GM21390 (cell line): ENCODE results near the gene XRRA1.
"Not testable (repeated sequence)": the region's sequence is repeated elsewhere in the genome, so short reads cannot be mapped to it uniquely, and the experiment has no call there.

Experiments used
- ATAC-seq: cut with Tn5 transposase; IDR thresholded peaks from one replicate; pipeline ENCODE4 v1.9.1; 2021; ENCODE audit not compliant: unreplicated experiment

The XRRA1 gene

DNA sequence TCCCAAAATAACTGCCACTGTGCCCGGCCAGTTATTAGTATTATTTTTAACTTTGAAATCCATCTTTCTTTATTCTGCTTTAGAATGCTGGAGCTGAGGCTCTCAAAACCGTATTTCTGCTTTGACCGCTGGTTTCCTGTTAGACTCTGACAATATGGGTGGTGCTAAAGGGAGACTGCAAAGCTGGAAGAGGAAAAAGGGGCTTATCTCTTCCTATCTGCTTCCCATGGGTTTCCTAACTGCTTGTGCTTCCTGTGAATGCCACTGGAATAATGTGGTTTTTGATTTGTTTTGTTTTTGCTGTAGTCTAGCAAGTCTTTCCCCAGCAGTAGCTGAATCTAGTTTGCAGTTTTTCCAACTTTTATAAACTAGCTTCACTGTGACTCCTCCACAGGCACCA is 43.6 kb downstream of the XRRA1 start:
- ATAC-seq: no peak

DNA sequence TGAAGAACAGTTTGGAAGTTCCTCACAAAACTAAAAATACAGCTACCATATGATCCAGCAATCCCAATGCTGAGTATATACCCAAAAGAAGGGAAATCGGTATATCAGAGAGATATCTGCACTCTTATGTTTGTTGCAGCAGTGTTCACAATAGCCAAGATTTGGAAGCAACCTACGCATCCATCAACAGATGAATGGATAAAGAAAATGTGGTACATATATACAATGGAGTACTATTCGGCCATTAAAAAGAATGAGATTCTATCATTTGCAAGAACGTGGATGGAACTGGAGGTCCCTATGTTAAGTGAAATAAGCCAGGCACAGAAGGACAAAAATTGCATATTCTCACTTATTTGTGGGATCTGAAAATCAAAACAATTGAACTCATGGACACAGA is 46.5 kb downstream of the XRRA1 start:
- no peak for ATAC-seq

DNA sequence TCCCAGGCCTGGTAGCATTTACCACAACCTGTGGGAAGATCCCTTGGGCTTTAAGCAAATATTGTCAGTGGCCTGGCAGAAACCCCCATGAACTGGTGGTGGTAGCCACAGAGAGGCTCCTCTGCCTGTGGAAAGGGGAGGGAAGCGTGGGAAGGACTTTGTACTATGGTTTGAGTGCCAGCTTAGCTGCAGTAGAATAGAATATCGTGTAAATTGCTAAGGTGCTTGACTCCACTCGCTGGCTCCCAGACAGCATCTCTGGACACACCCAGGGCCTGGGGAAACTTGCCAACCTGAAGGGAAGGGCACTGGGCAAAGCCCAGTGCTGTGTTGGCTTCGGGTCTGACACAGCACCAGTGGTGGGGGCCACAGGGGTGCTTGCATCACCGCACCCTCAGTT is 52.6 kb downstream of the XRRA1 start:
- no peak for ATAC-seq

DNA sequence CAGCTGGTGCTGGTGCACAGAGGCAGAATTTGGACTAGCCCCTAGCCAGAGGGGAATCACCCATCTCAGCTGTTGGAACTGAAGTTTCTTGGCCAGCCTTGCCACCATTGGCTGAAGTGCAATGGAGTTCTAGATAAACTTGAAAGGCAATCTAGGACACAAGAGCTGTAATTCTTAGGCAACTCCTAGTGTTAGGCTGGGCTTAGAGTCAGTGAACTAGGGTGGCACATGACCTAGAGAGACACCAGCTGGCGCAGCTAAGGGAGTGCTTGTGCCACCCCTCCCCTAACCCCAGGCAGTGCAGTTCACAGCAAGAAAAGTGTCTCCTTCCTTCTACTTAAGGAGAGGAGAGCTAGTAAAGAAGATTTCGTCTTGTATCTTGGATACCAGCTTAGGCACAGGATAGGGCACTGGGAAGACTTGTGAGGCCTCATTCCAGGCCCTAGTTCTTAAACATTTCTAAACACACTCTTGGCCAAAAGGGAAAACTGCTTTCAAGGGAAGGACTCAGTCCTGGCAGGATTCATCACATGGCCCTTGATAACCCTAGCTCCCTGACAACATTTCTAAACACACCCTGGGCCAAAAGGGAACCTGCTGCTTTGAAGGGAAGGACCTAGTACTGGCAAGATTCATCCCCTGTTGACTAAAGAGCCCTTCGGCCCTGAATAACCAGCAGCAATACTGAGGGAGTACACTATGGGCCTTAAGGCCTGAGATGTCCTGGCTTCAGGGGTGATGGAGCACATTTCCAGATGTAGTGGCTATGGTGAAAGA is 53.4 kb downstream of the XRRA1 start:
- ATAC-seq: no peak

DNA sequence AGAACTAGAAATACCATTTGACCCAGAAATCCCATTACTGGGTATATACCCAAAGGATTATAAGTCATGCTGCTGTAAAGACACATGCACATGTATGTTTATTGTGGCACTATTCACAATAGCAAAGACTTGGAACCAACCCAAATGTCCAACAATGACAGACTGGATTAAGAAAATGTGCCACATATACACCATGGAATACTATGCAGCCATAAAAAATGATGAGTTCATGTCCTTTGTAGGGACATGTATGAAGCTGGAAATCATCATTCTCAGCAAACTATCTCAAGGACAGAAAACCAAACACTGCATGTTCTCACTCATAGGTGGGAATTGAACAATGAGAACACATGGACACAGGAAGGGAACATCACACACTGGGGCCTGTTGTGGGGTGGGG is 55.9 kb downstream of the XRRA1 start:
- not testable (repeated sequence) for ATAC-seq

DNA sequence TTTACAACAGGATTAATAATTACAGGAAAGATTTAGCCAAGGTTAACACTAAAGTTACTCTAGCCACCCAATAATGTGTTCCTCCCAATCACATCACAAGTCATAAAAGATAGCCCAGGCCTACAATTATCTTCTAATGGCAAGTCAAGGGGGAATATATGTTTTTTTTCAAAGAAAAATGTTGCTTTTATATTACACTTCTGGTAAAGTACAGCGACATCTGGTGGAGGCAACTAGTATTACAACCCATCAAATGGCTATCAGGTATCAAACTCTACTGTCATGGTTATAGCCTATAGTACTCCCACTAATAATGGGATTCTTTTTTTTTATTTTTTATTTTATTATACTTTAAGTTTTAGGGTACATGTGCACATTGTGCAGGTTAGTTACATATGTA is 71.8 kb downstream of the XRRA1 start:
- no peak for ATAC-seq

DNA sequence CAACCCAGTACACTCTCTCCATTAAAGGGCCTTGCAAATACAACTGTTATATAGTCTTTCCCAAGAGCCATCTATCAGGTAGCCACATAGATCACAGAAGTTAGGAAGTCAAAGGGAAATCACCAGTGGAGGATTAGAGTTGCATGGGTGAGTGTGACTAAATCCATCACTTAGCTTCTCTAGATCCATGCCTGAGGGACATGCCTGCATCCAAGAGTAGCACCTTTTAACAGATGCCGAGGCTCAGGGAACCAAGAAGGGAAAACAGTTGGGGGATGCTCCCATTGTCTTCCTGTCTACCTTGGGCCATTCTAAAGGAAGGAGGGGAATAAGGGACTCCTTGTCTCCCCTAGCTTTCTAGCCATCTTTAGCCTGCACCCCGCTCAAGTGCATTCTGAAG is 77.9 kb downstream of the XRRA1 start:
- no peak for ATAC-seq

DNA sequence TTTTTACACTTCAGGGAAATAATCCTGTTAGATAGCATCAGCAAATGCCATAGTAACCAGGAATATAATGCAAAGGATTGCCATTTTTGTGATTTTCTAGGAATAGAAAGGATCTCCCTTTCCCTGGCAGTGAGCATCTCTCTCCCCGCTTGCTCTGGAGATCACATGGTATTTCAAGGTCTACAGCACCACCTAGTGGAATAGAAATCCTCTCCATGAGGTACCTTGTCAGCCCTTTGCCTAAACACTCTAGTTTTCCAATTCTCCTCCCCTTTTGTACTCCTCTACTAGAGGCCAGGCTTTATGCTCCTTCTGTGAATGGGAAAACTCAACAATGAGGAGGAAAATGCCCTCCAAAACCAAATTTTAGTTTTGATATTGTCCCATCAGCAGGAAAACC is 78.4 kb downstream of the XRRA1 start:
- no peak for ATAC-seq

DNA sequence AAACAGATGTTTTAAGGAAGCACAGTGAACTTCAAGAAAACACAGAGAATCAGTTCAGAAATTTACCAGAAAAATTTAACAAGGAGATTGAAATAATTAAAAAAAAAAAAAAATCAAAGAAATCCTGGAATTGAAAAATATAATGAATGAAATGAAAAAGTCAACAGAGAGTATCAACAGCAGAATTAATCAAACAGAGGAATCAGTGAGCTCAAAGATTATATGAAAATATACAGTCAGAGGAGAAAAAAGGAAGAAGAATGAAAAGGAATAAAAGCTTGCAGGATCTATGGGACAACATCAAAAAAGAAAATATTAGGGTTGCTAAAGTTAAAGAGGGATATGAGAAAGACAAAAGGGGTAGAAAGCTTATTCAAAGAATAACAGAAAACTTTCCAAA is 82.3 kb downstream of the XRRA1 start:
- ATAC-seq: no peak

DNA sequence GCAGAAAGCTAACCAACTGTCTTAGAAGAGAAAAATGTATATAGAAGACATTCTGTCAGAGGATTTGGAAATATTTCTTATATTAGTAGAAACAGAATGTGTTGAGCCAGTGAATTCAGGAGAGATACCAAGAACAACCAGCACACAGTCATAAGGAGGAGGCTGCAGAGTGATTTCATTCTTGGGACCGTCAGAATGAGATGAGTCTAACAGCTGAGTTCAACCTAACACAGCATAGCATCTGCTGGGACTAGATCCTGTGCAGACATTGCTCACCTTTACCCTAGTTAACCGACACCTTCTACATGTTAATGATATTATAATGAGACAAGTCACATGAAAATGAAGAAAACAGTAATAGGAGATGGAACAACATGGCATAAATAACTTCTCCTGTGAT is 85.5 kb downstream of the XRRA1 start:
- no peak for ATAC-seq

DNA sequence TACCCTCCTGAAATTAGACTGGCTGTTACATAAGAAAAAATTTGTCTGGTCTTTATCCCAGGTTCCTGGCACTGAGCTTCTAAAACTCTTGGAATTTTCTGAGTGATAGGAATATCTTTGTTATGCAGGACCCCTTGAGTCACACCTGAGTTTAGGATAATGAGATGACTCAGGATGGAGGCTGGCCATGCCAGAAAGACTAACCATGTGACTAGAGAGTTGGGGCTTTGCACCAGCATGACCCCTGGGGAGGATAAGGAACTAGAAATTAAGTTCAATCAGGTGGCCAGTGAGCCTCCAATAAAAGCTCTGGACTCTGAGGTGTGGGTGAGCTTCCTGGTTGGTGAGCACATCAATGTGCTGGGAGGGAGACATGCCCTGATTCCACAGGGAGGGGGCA is 88.1 kb downstream of the XRRA1 start:
- no peak for ATAC-seq

DNA sequence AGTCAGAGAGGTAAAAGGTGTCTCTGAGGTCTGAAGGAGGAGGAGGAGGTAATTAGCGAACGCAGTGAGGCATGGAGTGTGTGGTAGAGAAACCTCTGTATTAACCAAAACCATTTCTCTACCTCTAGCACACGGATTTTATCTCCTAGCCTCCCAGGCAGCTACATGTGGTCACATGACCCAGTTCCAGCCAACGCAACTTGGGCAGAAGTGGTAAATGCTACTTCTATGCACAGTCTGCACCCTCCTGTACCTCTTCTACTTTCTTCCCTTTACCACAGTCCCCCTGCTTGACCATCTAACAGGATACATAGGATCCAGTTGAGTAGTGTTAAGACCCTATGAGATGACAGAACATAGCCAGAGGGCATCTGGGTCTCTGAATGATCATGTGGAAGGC is 95.7 kb downstream of the XRRA1 start:
- ATAC-seq: no peak

DNA sequence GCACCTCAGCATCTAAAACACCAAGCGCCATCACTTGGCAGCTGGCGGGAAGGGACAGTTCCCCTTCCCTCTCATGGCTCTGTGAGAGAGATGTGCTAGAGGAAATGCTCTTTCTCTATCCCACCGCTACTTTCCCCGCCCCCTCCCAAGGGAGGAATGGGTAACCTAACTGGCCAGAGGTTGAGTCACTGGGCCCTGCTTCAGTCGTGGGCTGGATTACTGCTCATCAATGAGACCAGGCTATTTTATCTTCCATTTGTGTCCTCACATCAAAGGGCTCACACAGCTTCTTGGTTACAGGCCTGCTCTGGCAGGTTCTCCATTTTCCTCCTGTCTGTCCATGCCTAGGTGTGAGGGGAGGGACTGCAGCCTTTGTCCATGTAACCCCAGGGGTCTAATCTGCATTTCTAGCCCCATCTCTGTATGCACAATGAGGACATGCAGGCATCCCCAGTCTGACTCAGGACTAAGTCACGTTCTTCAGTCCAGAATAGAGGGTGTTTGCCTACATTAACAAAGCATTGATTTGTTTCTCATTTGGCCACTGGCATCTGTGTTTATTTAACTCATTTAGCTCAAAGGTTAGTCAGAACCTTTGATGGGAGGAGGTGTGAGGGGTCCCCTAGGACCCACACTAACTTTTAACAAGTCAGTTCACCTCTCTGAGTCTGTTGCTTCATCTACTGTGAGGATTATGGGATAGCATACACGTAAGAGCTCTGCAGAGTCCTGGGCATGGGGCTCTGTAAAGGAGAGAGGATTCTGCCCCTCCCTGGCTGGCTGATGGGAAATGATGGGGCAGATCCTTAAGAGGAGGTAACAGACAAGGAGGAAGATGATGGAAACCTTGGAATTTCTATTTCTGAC is 99.1 kb downstream of the XRRA1 start:
- ATAC-seq: no peak

DNA sequence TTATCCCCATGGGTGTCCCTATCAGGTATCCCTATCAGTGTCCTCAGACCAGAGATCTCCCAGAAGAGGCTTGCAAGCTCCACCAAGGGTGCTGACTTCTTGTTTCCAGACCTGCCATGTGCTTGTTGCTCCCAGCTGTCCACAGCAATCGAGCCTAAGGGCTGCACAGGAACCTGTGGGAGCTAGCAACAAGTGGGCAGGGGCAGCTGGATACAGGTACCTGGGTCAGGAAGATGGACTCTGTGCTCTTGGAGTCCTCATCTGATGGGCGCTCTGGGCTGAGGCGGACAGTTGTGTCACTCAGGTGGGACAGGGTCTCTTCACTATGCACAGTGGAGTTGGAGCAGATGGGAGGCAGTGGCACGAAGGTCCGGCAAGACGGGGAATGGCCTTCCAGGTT is 101.0 kb downstream of the XRRA1 start:
- no peak for ATAC-seq

DNA sequence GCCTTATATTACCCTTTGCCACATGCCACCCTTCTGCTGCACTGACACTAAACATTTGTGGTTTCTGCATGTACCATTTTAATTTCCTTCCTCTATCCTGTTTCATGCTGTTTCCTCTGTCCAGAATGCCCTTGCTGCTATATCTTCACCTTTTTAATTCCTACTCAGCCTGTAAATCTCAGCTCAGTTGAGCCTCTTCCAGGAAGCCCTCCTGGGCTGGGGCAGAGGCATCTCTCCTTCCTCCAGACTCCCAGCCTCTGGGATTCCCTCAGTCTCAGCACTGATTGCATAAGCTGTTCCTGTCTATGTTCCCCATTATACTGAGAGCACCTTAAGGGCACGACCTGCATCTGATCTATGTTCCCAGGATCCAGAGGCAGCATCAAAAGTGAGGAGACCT is 101.5 kb downstream of the XRRA1 start:
- no peak for ATAC-seq

DNA sequence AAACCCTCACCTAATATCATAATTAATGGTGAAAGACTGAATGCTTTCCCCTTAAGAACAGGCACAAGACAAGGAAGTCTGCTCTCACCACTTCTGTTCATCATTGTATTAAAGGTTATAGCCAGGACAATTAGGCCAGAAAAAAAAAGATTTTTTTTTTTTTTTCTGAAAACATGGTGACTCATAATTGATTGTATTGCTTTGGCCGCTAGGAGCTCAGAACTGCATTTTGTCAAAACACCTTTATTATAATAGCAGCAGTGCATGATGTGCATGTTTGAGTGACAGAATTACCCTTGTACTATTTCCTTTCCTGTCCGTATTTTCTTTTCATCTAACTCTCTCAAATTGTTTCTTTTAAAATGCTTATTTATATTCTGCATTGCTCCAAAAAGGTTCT is 102.1 kb downstream of the XRRA1 start:
- no peak for ATAC-seq

DNA sequence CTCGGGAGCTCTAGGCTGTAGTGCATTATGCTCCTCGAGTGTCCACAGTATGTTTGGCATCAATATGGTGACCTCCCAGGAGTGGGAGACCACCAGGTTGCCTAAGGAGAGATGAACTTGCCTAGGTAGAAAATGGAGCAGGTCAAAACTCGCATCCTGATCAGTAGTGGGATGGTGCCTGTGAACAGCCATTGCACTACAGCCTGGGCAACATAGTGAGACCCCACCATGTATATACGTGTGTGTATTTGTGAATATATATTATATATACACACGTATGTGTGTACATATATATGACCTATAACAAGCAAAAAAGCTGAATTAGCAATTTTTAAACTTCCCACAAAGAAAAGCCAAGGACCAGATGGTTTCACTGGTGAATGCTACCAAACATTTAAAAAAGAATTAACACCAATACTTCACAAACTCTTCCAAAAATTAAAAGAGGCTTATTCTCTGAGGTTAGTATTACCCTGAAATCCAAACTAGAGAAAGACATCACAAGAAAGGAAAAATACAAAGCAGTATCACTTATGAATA is 102.8 kb downstream of the XRRA1 start:
- ATAC-seq: no peak

DNA sequence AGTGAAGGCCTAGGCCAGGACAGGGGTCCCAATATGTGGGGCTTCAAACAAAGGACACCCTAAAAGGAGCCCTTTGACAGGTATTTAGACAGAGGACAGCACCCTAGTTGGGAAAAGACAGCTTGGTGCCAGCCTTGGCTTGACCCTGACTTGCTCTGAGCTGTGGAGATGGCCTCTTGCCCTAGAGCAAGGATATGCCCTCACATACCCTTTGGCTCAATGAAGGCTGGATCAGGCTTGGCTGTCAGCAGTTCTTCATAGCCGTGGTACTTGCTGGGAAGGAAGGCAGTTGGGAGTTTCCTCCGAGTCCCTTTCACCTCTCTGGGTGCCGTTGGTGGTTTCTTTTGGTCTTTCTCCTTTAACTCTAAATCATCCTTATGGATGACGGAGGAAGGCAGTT is 104.0 kb downstream of the XRRA1 start:
- ATAC-seq: no peak

DNA sequence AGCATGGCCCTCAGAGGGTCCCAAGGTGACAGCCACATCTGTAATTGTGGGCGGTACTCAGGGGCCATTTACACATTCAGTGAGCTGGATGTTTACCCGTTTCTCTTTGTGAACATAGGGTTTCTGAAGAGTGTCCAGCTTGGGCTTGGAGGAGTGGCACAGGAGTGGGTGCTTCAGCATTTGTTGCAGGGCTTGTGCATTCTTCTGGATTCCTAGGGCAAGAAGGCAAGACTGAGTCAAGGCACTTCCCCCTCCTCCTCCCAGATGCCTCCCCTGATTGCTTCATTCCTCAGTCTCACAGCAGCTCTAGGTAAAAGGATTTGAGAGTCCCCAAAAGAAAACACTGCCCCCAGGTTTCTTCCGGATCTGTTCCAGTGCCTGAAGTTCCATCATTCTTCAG is 104.8 kb downstream of the XRRA1 start:
- no peak for ATAC-seq

DNA sequence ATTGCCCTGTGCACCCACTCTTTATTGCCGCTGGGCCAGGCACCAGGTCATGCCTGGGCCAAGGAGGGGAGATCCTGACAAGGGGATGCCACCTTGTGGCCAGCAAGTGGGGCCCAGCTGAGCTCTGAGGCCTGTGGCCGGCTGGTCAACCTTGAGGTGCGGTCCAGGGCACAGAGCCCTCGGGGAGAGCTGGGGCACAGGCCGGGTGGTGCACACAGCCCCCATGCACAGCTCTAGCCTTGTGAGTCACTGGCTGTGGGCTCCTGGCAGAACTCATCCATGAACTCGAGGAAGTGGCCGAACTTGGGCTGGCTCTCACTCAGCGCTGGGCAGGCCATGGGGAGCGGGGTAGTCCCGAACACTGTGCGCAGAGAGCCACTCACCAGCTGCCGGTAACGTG is 105.9 kb downstream of the XRRA1 start:
- ATAC-seq: no peak

DNA sequence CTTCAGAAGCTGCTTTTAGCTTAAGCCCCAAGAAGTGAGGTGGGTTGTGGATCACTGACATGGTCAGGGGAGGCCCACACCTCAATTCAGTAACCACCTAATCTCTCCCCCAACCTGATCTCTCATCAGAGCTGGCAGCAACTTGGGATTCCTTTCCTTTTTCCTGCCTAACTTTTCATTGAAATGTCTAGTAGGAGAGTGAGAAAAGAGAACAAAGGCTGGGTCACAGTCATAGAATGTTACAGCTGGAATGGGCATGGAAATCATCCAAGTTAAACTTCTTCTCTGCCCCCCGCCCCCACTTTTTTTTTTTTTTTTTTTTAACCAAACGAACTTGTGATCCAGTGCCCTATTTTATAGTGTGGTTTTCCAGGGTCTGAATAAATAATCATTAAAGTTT is 108.4 kb downstream of the XRRA1 start:
- no peak for ATAC-seq

DNA sequence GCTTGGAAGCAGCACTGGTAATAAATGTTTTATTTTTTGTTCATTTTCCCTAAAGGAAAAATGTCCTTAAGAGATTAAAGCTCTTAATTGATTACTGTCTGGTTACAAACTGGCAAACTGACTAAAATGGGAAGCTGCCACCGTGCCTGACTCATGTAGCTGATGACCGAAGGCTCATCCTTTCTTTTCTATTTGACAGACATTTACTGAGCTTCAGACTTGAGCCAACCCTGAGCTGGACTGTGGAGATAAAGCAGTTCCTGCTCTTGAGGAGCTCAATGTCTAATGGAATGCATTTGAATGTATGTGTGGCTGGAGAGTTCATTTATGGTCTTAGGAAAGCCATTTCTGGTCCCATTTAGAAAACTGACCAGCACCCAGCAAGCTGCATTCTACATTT is 108.9 kb downstream of the XRRA1 start:
- ATAC-seq: no peak
